C4-2B (cell line): ENCODE results near the gene CALML4.
A peak's percentile ranks its signal among the peaks of the same experiment; 100 is the strongest.

Source experiments
- H3K27ac ChIP-seq: fragments of 450-650 bp; 2 replicates; pipeline ENCODE4 v1.5.1; 2017
- CTCF ChIP-seq: fragments of 450-650 bp; conservative IDR thresholded peaks from 2 replicates; pipeline ENCODE4 v1.5.1; 2017; ENCODE audit warnings: mild to moderate bottlenecking
- ZFX ChIP-seq: fragments of 450-650 bp; IDR thresholded peaks from 2 replicates; pipeline ENCODE4 v1.6.1; 2017

The CALML4 gene

GRCh38 chr15:68204776-68205557 lies at the start of gene CALML4:
Gene CALML4, minus strand, starts transcription at chr15:68205332. Its CDS starts 85 bp downstream, at chr15:68205247.
- H3K27ac ChIP-seq: peak within 1 kb of the TSS; percentile 83
- no peak for TF ChIP-seq CTCF
- TF ChIP-seq ZFX: no peak

GRCh38 chr15:68252925-68253534 lies 47.9 kb upstream of the CALML4 start:
- no peak overlapping the region for H3K27ac ChIP-seq
- TF ChIP-seq ZFX (no peak), CTCF (peak; percentile 95)

GRCh38 chr15:68249058-68249713 lies 44.1 kb upstream of the CALML4 start:
- no peak for TF ChIP-seq ZFX
- no peak for TF ChIP-seq CTCF

GRCh38 chr15:68244235-68244634 lies 39.1 kb upstream of the CALML4 start:
- no peak for TF ChIP-seq ZFX
- TF ChIP-seq CTCF: no peak
- H3K27ac ChIP-seq: no peak overlapping the region

More at GRCh38 chr15:68249058-68249713, 44.1 kb upstream of the CALML4 start:
- no peak overlapping the region for H3K27ac ChIP-seq

GRCh38 chr15:68241088-68241935 lies 36.2 kb upstream of the CALML4 start:
- no peak overlapping the region for H3K27ac ChIP-seq
- TF ChIP-seq ZFX (no peak), CTCF (no peak)

- TF ChIP-seq CTCF (no peak), ZFX (no peak)
- no peak overlapping the region for H3K27ac ChIP-seq
Measured at GRCh38 chr15:68239025-68239424, 33.9 kb upstream of the CALML4 start.
